ENCODE data around the gene CTSE. TPM values are rescaled to one million over a fixed set of nuclear protein-coding genes. Genes with fewer than 3 reads are reported as not detected.

Gene CTSE
- total and polyA plus RNA-seq, 5 donors from 2014 or later = not detected

DNA sequence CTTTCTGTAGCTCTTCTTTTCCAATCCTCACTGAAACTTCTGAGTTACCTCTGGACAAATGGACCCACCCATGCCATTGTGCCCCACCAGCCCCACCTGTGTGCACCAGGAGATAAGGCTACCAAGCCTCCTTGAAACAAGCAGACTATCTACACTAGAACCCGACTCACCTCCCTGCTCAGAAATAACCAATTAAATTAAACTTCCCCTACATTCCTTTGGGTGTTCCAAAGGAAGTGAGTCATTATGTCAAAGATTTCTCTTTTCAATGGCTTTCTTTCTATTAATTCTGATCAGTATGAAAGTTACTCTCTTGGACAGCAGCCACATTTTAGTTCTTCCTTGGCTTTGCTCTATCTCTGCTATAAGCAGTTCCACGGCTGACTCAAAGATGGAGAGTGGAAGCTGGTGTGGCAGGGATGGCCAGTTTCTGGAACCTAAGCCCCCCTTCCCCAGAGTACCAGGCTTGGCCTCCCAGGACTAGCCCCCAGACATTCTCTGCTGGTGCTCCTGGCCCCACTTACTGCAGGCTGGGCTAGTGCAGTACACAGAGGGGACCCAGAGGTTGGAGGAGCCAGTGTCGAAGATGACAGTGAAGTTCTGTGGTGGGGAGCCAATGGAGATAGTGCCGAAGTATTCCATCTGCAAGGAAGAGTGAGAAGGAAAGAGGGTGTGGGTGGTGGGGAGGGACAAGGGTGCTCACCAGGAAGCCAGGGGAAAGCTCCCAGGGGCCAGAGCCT is 1.9 kb downstream of the CTSE start:
- H3K27me3 ChIP-seq (ENCODE audit: control insufficient read depth, insufficient read depth, low read length) = peaks cover 14% of the 10 kb centered on the region
- no peak for ATAC-seq (ENCODE audit: low read depth in 2 of 2)
- H3K4me3 ChIP-seq (ENCODE audit: low read depth, low read length) = no peak overlapping the region

GRCh38 chr1:206021008-206021625 is 2.6 kb downstream of the CTSE start:
- Histone ChIP-seq H3K4me3 (ENCODE audit: low read depth, low read length) (no peak overlapping the region), H3K4me1 (ENCODE audit: control insufficient read depth, insufficient read depth, low read length, poor library complexity, severe bottlenecking) (no peaks in the 10 kb centered on the region)
- no peaks in the 10 kb centered on the region for H3K4me1 Mint-ChIP-seq

More for the DNA sequence above, 1.9 kb downstream of the CTSE start:
- no peak overlapping the region for H3K27ac Mint-ChIP-seq
- Histone ChIP-seq H3K27ac (ENCODE audit: insufficient read depth, low read length, poor library complexity, severe bottlenecking) (no peak overlapping the region), H3K36me3 (ENCODE audit: control insufficient read depth, insufficient read depth, low read length) (no peaks in the 10 kb centered on the region), H3K9me3 (ENCODE audit: control insufficient read depth in 2 of 2, low read length in 2 of 2) (no peaks in the 10 kb centered on the region), H3K4me1 (ENCODE audit: control insufficient read depth, insufficient read depth, low read length, poor library complexity, severe bottlenecking) (no peaks in the 10 kb centered on the region)
- no peak overlapping the region for H3K4me3 Mint-ChIP-seq
- H3K4me1 Mint-ChIP-seq = no peaks in the 10 kb centered on the region
- peaks cover 0 to 2% (median 0%) of the 10 kb centered on the region in 7 donors for H3K9me3 Mint-ChIP-seq
- H3K27me3 Mint-ChIP-seq = peaks cover 46% of the 10 kb centered on the region
- no peak for DNase-seq
- H3K36me3 Mint-ChIP-seq = no peaks in the 10 kb centered on the region

DNA sequence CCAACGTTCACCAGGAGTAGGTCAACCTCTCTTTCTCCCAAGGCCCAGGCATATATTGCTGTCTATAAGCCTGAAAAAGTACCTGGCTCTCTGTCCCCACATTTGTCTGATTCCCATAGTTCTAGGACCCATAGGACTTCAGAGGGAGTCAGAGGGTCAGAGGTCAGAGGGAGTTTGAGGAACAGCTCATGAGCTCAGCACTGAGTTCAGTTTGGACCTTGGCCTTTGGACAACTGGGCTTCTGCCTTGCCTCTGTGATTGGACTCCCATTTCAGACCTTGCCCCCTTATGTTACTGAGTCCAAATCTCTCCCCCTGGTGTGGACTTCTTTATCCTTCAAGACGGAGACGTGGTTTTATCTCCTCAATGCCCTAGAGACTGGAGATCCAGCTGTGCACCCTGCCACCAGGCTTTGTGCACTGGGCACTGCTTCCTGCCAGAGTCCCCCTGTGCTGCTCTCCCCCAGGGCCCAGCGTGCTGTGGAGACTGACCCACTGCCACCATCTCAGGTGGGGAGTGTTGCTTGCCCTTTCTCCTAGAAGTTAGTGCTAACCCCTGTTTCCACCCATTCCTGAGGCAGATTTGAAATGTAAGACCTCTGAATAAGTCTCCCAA is 3.2 kb downstream of the CTSE start:
- Histone ChIP-seq H3K4me1 (ENCODE audit: control insufficient read depth, insufficient read depth, low read length, poor library complexity, severe bottlenecking) (no peaks in the 10 kb centered on the region), H3K27ac (ENCODE audit: insufficient read depth, low read length, poor library complexity, severe bottlenecking) (no peak overlapping the region), H3K27me3 (ENCODE audit: control insufficient read depth, insufficient read depth, low read length) (peaks cover 14% of the 10 kb centered on the region), H3K9me3 (ENCODE audit: control insufficient read depth in 2 of 2, low read length in 2 of 2) (no peaks in the 10 kb centered on the region), H3K36me3 (ENCODE audit: control insufficient read depth, insufficient read depth, low read length) (no peaks in the 10 kb centered on the region), H3K4me3 (ENCODE audit: low read depth, low read length) (no peak overlapping the region)
- no peak for ATAC-seq (ENCODE audit: low read depth in 2 of 2)
- DNase-seq = no peak
- Mint-ChIP-seq H3K36me3 (no peaks in the 10 kb centered on the region), H3K4me3 (no peak overlapping the region), H3K9me3 (peaks cover 0 to 2% (median 0%) of the 10 kb centered on the region in 7 donors), H3K27me3 (peaks cover 46% of the 10 kb centered on the region), H3K27ac (no peak overlapping the region), H3K4me1 (no peaks in the 10 kb centered on the region)

More at GRCh38 chr1:206021008-206021625, 2.6 kb downstream of the CTSE start:
- H3K27me3 Mint-ChIP-seq = peaks cover 46% of the 10 kb centered on the region
- H3K27me3 ChIP-seq (ENCODE audit: control insufficient read depth, insufficient read depth, low read length) = peaks cover 14% of the 10 kb centered on the region
- H3K27ac ChIP-seq (ENCODE audit: insufficient read depth, low read length, poor library complexity, severe bottlenecking) = no peak overlapping the region
- ATAC-seq (ENCODE audit: low read depth in 2 of 2) = no peak
- H3K9me3 ChIP-seq (ENCODE audit: control insufficient read depth in 2 of 2, low read length in 2 of 2) = no peaks in the 10 kb centered on the region
- no peak for DNase-seq
- peaks cover 0 to 2% (median 0%) of the 10 kb centered on the region in 7 donors for H3K9me3 Mint-ChIP-seq
- H3K4me3 Mint-ChIP-seq = no peak overlapping the region
- no peaks in the 10 kb centered on the region for H3K36me3 Mint-ChIP-seq
- no peak overlapping the region for H3K27ac Mint-ChIP-seq
- no peaks in the 10 kb centered on the region for H3K36me3 ChIP-seq (ENCODE audit: control insufficient read depth, insufficient read depth, low read length)

GRCh38 chr1:206015071-206015470 is 8.6 kb downstream of the CTSE start:
- no peaks in the 10 kb centered on the region for H3K36me3 ChIP-seq (ENCODE audit: control insufficient read depth, insufficient read depth, low read length)
- H3K27ac ChIP-seq (ENCODE audit: insufficient read depth, low read length, poor library complexity, severe bottlenecking) = no peak overlapping the region
- Mint-ChIP-seq H3K27me3 (peaks cover 15% of the 10 kb centered on the region), H3K4me3 (no peak overlapping the region), H3K27ac (no peak overlapping the region), H3K9me3 (no peaks in the 10 kb centered on the region), H3K4me1 (peaks cover 0 to 19% (median 9%) of the 10 kb centered on the region in 4 donors), H3K36me3 (no peaks in the 10 kb centered on the region)
- H3K9me3 ChIP-seq (ENCODE audit: control insufficient read depth in 2 of 2, low read length in 2 of 2) = no peaks in the 10 kb centered on the region
- ATAC-seq (ENCODE audit: low read depth in 2 of 2) = no peak
- H3K4me1 ChIP-seq (ENCODE audit: control insufficient read depth, insufficient read depth, low read length, poor library complexity, severe bottlenecking) = no peaks in the 10 kb centered on the region
- DNase-seq = no peak
- H3K27me3 ChIP-seq (ENCODE audit: control insufficient read depth, insufficient read depth, low read length) = peaks cover 10% of the 10 kb centered on the region
- H3K4me3 ChIP-seq (ENCODE audit: low read depth, low read length) = no peak overlapping the region

- H3K4me3 ChIP-seq (ENCODE audit: low read depth, low read length) = no peak overlapping the region
- Mint-ChIP-seq H3K4me1 (peaks cover 0 to 19% (median 9%) of the 10 kb centered on the region in 4 donors), H3K9me3 (no peaks in the 10 kb centered on the region), H3K27me3 (peaks cover 14% of the 10 kb centered on the region), H3K27ac (no peak overlapping the region), H3K4me3 (no peak overlapping the region), H3K36me3 (no peaks in the 10 kb centered on the region)
- H3K4me1 ChIP-seq (ENCODE audit: control insufficient read depth, insufficient read depth, low read length, poor library complexity, severe bottlenecking) = no peaks in the 10 kb centered on the region
- H3K27me3 ChIP-seq (ENCODE audit: control insufficient read depth, insufficient read depth, low read length) = peaks cover 10% of the 10 kb centered on the region
- no peaks in the 10 kb centered on the region for H3K9me3 ChIP-seq (ENCODE audit: control insufficient read depth in 2 of 2, low read length in 2 of 2)
- H3K27ac ChIP-seq (ENCODE audit: insufficient read depth, low read length, poor library complexity, severe bottlenecking) = no peak overlapping the region
- DNase-seq (no peak), ATAC-seq (ENCODE audit: low read depth in 2 of 2) (no peak)
- no peaks in the 10 kb centered on the region for H3K36me3 ChIP-seq (ENCODE audit: control insufficient read depth, insufficient read depth, low read length)
These were observed 9.1 kb downstream of the CTSE start for GRCh38 chr1:206014601-206015000.

- peaks cover 2% of the 10 kb centered on the region for H3K27me3 ChIP-seq (ENCODE audit: control insufficient read depth, insufficient read depth, low read length)
- no peaks in the 10 kb centered on the region for H3K36me3 ChIP-seq (ENCODE audit: control insufficient read depth, insufficient read depth, low read length)
- Mint-ChIP-seq H3K36me3 (no peaks in the 10 kb centered on the region), H3K4me3 (no peak overlapping the region), H3K9me3 (peaks cover 0 to 2% (median 0%) of the 10 kb centered on the region in 7 donors), H3K4me1 (peaks cover 0 to 19% (median 9%) of the 10 kb centered on the region in 4 donors), H3K27me3 (peaks cover 8% of the 10 kb centered on the region), H3K27ac (peak overlapping the region in 1 of 3 donors; percentile 17)
- no peak for DNase-seq
- no peaks in the 10 kb centered on the region for H3K9me3 ChIP-seq (ENCODE audit: control insufficient read depth in 2 of 2, low read length in 2 of 2)
- ATAC-seq (ENCODE audit: low read depth in 2 of 2) = no peak
- no peak overlapping the region for H3K4me3 ChIP-seq (ENCODE audit: low read depth, low read length)
- H3K4me1 ChIP-seq (ENCODE audit: control insufficient read depth, insufficient read depth, low read length, poor library complexity, severe bottlenecking) = no peaks in the 10 kb centered on the region
- no peak overlapping the region for H3K27ac ChIP-seq (ENCODE audit: insufficient read depth, low read length, poor library complexity, severe bottlenecking)
These were observed 10.5 kb downstream of the CTSE start for GRCh38 chr1:206013026-206013795.

GRCh38 chr1:206012086-206012859 is 11.4 kb downstream of the CTSE start:
- H3K4me3 Mint-ChIP-seq = peak overlapping the region in 1 of 4 donors; percentile 1
- peaks cover 0 to 2% (median 0%) of the 10 kb centered on the region in 7 donors for H3K9me3 Mint-ChIP-seq
- H3K36me3 ChIP-seq (ENCODE audit: control insufficient read depth, insufficient read depth, low read length) = no peaks in the 10 kb centered on the region
- no peaks in the 10 kb centered on the region for H3K36me3 Mint-ChIP-seq
- no peak overlapping the region for H3K4me3 ChIP-seq (ENCODE audit: low read depth, low read length)
- no peaks in the 10 kb centered on the region for H3K4me1 ChIP-seq (ENCODE audit: control insufficient read depth, insufficient read depth, low read length, poor library complexity, severe bottlenecking)
- peak; percentile 88 to 95 for ATAC-seq (ENCODE audit: low read depth in 2 of 2)
- DNase-seq = peak in 1 of 3 donors; percentile 77
- peak overlapping the region in 1 of 3 donors; percentile 68 for H3K27ac Mint-ChIP-seq
- no peaks in the 10 kb centered on the region for H3K27me3 Mint-ChIP-seq
- no peak overlapping the region for H3K27ac ChIP-seq (ENCODE audit: insufficient read depth, low read length, poor library complexity, severe bottlenecking)
- H3K9me3 ChIP-seq (ENCODE audit: control insufficient read depth in 2 of 2, low read length in 2 of 2) = no peaks in the 10 kb centered on the region
- peaks cover 0 to 19% (median 9%) of the 10 kb centered on the region in 4 donors for H3K4me1 Mint-ChIP-seq
- no peaks in the 10 kb centered on the region for H3K27me3 ChIP-seq (ENCODE audit: control insufficient read depth, insufficient read depth, low read length)

All from CD4-positive, CD25-positive, alpha-beta regulatory T cell (primary cell).